Lower lobe of right lung (tissue), 2 donors: ENCODE data around the gene IL1RAPL1. TPM values are rescaled to one million over a fixed set of nuclear protein-coding genes. Genes with fewer than 3 reads are reported as not detected.
A peak's percentile ranks its signal among the peaks of the same experiment; 100 is the strongest.

ENCODE experiments used
- ATAC-seq, 2 donors: fragments of 200-7000 bp; cut with Tn5 transposase; one replicate each; pipeline ENCODE4 v1.9.1; 2020 to 2022; ENCODE audit warnings: mild to moderate bottlenecking in 2 of 2, moderate library complexity in 2 of 2
- DNase-seq: peaks from one replicate; pipeline ENCODE4 v3.0.0-alpha.2; 2020
- H3K27ac ChIP-seq: fragments of 200-600 bp; one replicate; pipeline ENCODE4 v1.8.0; 2022
- H3K27me3 ChIP-seq: fragments of 200-600 bp; one replicate; pipeline ENCODE4 v1.8.0; 2022; ENCODE audit warnings: low read depth
- H3K36me3 ChIP-seq: fragments of 200-600 bp; one replicate; pipeline ENCODE4 v1.8.0; 2022; ENCODE audit warnings: mild to moderate bottlenecking
- H3K4me1 ChIP-seq: fragments of 200-600 bp; one replicate; pipeline ENCODE4 v1.8.0; 2022
- H3K4me3 ChIP-seq: fragments of 200-600 bp; one replicate; pipeline ENCODE4 v1.8.0; 2022; ENCODE audit warnings: mild to moderate bottlenecking
- H3K9me3 ChIP-seq: fragments of 200-600 bp; one replicate; pipeline ENCODE4 v1.8.0; 2022
- CTCF ChIP-seq: fragments of 200-600 bp; IDR thresholded peaks from one replicate; pipeline ENCODE4 v1.8.0; 2022; ENCODE audit warnings: antibody characterized with exemption, mild to moderate bottlenecking
- intact Hi-C: fragments of 100-400 bp; cut with DNase I; formaldehyde crosslinking; loops from one replicate; pipeline ENCODE4 v1.11.0; 2022
- long read RNA-seq: library from polyadenylated mRNA; unstranded; transcript quantifications from one replicate; pipeline ENCODE4 v2.0.0, GENCODE V29; 2021
- total RNA-seq: library from RNA; stranded (reverse); fragmentation: NEBNext Ultra II Directional; extraction: Animal tissue kit (Norgen Biotek cat#: 25700); gene quantifications from one replicate; pipeline ENCODE4 v1.2.1, GENCODE V29; 2021
- donor health status: DM: no; HTN: yes; CAD: no; lungs with severe emphysema.

IL1RAPL1 gene
- total RNA-seq, result not detected
- long read RNA-seq, result 0 reads

- no peaks in the 10 kb centered on the region for H3K27me3 ChIP-seq
- no peak for TF ChIP-seq CTCF
- ATAC-seq, result peak in 1 of 2 donors; percentile 57
- no peaks in the 10 kb centered on the region for H3K4me1 ChIP-seq
- no peaks in the 10 kb centered on the region for H3K36me3 ChIP-seq
- DNase-seq, result no peak
- peak within 1 kb of the TSS; percentile 14 for H3K4me3 ChIP-seq
- intact Hi-C loops, result no loop called here
- H3K9me3 ChIP-seq, result no peaks in the 10 kb centered on the region
- no peak within 1 kb of the TSS for H3K27ac ChIP-seq
These were observed at the start of gene IL1RAPL1 for GRCh38 chrX:28586981-28587551. Gene IL1RAPL1 (plus strand): TSS chrX:28587446.

- TF ChIP-seq CTCF, result no peak
- H3K4me3 ChIP-seq, result no peak overlapping the region
- no peaks in the 10 kb centered on the region for H3K4me1 ChIP-seq
- H3K27ac ChIP-seq, result no peak overlapping the region
- intact Hi-C loops, result no loop called here
- H3K27me3 ChIP-seq, result no peaks in the 10 kb centered on the region
- ATAC-seq, result no peak
- H3K9me3 ChIP-seq, result no peaks in the 10 kb centered on the region
- DNase-seq, result no peak
- H3K36me3 ChIP-seq, result no peaks in the 10 kb centered on the region
These were observed 44.5 kb upstream of the IL1RAPL1 start for GRCh38 chrX:28542791-28543190.

- H3K27ac ChIP-seq, result no peak overlapping the region
- no peaks in the 10 kb centered on the region for H3K9me3 ChIP-seq
- DNase-seq, result no peak
- H3K4me1 ChIP-seq, result no peaks in the 10 kb centered on the region
- H3K27me3 ChIP-seq, result no peaks in the 10 kb centered on the region
- no peak for ATAC-seq
- no peak for TF ChIP-seq CTCF
- no peak overlapping the region for H3K4me3 ChIP-seq
- H3K36me3 ChIP-seq, result no peaks in the 10 kb centered on the region
- intact Hi-C loops, result no loop called here
These were observed 37.4 kb upstream of the IL1RAPL1 start for GRCh38 chrX:28549838-28550237.

GRCh38 chrX:28550331-28550872, 36.8 kb upstream of the IL1RAPL1 start:
- Histone ChIP-seq H3K4me3 (no peak overlapping the region), H3K36me3 (no peaks in the 10 kb centered on the region), H3K4me1 (no peaks in the 10 kb centered on the region), H3K9me3 (no peaks in the 10 kb centered on the region), H3K27me3 (no peaks in the 10 kb centered on the region), H3K27ac (no peak overlapping the region)
- no peak for TF ChIP-seq CTCF
- no peak for DNase-seq
- intact Hi-C loops, result no loop called here
- no peak for ATAC-seq

GRCh38 chrX:28552322-28552721, 34.9 kb upstream of the IL1RAPL1 start:
- TF ChIP-seq CTCF, result no peak
- no peaks in the 10 kb centered on the region for H3K4me1 ChIP-seq
- no peak for DNase-seq
- no peak overlapping the region for H3K4me3 ChIP-seq
- intact Hi-C loops, result no loop called here
- H3K27ac ChIP-seq, result no peak overlapping the region
- H3K9me3 ChIP-seq, result no peaks in the 10 kb centered on the region
- H3K36me3 ChIP-seq, result no peaks in the 10 kb centered on the region
- H3K27me3 ChIP-seq, result no peaks in the 10 kb centered on the region
- ATAC-seq, result no peak
